C4-2B (cell line): ENCODE results near the gene LDLRAD3.

Experiments used
- H3K27ac ChIP-seq: fragments of 450-650 bp; 2 replicates; pipeline ENCODE4 v1.5.1; 2017
- CTCF ChIP-seq: fragments of 450-650 bp; conservative IDR thresholded peaks from 2 replicates; pipeline ENCODE4 v1.5.1; 2017; ENCODE audit warnings: mild to moderate bottlenecking
- ZFX ChIP-seq: fragments of 450-650 bp; IDR thresholded peaks from 2 replicates; pipeline ENCODE4 v1.6.1; 2017

LDLRAD3 gene

GRCh38 chr11:36057379-36058042 is 113.6 kb downstream of the LDLRAD3 start:
- TF ChIP-seq CTCF (no peak), ZFX (no peak)
- H3K27ac ChIP-seq, result no peak overlapping the region

DNA sequence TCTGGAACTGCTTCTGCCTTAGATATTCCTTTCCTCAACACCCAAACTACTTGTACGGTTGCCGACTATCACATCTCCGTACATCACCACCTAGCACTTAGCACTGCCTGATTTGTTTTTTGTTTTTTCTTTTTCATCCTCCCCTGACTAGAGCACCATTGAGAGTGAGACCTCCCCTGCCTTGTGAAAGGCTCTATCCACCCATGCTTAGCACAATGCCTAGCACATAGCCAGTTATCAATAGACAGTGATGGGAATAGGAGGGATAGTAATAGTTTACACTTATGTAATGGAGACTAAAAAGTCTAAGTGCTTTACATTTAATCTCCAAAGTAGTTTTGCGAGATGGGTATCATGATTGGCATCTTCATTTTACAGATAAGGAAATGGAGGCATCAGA is 115.8 kb downstream of the LDLRAD3 start:
- TF ChIP-seq CTCF (no peak), ZFX (no peak)
- H3K27ac ChIP-seq, result no peak overlapping the region

- no peak for TF ChIP-seq ZFX
- no peak for TF ChIP-seq CTCF
- no peak overlapping the region for H3K27ac ChIP-seq
Observed at GRCh38 chr11:36060926-36061325, 117.1 kb downstream of the LDLRAD3 start.

GRCh38 chr11:36061471-36061870 is 117.6 kb downstream of the LDLRAD3 start:
- TF ChIP-seq CTCF (no peak), ZFX (no peak)
- H3K27ac ChIP-seq, result no peak overlapping the region

DNA sequence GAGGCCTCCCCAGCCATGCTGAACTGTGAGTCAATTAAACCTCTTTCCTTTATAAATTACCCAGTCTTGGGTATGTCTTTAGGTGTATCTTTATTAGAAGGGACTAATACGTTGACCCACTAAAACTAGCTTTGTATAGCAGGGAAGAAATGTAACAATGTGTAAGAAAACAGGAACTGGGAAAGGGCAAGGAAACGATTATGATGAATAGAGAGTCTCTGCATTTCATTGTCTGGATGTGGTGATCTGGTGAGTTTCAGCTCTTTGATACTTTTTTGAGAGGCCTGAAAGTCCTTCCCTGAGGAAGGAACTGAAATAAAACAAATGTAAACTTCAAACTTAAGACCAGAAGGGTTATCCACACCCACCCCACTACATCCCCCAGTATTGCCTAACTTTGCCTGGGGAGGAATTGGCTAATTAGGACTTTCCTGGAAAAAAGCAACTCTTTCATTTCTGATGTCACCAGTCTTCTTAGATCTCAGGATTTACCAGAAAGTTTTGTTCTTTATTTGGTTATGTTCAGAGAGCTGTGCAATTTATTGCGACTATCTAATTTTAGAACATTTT is 119.0 kb downstream of the LDLRAD3 start:
- no peak overlapping the region for H3K27ac ChIP-seq
- no peak for TF ChIP-seq CTCF

DNA sequence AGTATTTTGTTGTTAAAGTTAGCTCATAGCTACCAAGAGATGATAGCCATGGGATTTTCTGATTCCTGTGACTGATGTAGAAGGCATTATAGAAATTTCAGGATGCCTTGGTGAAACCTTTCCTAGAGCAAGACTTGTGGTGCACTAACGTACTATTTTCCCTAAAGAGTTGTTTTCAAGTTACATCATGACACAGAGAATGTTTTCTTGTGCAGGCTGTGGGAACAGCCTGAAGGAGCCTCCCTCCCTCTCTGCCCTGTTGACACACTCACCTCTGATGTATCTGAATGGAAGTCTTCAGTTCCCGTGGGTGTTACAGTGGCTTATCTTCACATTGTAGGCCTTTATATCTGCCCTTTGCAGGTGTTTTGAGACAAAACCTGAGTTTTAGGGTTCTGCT is 121.6 kb downstream of the LDLRAD3 start:
- no peak overlapping the region for H3K27ac ChIP-seq
- TF ChIP-seq CTCF (no peak), ZFX (no peak)

DNA sequence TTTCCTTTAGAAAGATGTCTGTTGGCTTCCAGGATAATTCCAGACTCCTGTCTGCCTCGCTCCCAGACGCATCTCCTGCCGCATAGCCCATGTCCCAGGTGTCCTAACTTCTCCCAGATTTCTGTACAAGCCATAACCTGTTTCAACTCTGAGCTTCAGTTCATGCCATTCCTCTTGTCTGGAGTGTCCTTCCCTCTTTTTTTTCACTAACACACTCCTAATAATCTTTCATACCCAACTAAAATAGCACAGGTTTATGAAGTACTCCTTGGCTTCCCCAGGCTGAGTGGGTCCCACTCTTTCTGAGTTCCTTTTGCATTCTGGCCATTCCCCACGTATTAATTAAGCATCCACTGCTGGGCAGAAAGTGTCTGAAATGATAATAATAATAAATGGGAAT is 123.0 kb downstream of the LDLRAD3 start:
- H3K27ac ChIP-seq, result no peak overlapping the region
- TF ChIP-seq ZFX (no peak), CTCF (no peak)
